ENCODE results near the gene SP1. TPM values are rescaled to one million over a fixed set of nuclear protein-coding genes. Genes with fewer than 3 reads are reported as not detected.
"Not testable (repeated sequence)": the region's sequence is repeated elsewhere in the genome, so short reads cannot be mapped to it uniquely, and the experiment has no call there.

The SP1 gene
- total and polyA plus RNA-seq, 9 of the 15 experiments (the other 6 are each of a cell fraction or from before 2014, with no cell fraction given), result 8.0 to 65.5 (median 41.6) TPM

DNA sequence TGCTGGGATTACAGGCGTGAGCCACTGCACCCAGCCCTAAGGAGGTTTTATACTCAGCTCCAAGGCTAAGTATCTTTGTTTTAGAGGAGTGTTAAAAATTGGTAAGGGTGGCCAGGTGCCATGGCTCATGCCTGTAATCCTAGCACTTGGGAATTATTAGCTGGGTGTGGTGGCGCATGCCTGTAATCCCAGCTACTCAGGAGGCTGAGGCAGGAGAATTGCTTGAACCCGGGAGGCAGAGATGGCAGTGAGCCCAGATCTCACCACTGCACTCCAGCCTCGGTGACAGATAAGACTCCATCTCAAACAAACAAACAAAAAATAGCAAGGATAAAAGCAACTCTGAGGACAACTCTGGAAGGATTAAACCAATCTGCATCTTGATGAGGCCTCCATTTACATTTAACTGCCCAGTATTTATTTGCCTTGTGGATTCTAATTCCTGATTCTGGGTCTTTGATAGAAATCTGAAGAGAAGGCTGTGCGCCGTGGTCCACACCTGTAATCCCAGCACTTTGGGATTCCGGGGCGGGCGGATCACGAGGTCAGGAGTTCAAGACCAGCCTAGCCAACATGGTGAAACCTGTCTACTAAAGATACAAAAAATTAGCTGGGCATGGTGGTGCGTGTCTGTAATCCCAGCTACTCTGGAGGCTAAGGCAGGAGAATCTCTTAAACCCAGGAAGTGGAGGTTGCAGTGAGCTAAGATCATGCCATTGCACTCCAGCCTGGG lies 64.8 kb downstream of the SP1 start:
- H4K20me1 ChIP-seq (replicated peaks; ENCODE audit: control insufficient read depth, insufficient read depth, low read length); CTCF ChIA-PET (ENCODE audit: low intra/inter-chr PET ratio); H3K9me1 ChIP-seq (ENCODE audit: control insufficient read depth, insufficient read depth, low read length); DNase-seq (ENCODE audit: extremely low read depth in 1 of 4, low spot score in 3 of 4); H3K9me3 ChIP-seq (replicated peaks; ENCODE audit: control insufficient read depth, insufficient read depth, low read depth, low read length); H3K27ac ChIP-seq (ENCODE audit: extremely low read depth, low read depth, low read length); H3K27me3 ChIP-seq (ENCODE audit: control insufficient read depth in 2 of 2, insufficient read depth in 2 of 2, low read length in 2 of 2); in situ Hi-C loops (cut with MboI); intact Hi-C loops (cut with micrococcal nuclease); H3K4me3 ChIP-seq; H2AFZ ChIP-seq (ENCODE audit: low read depth, low read length); BruUV-seq (replicated peaks); ATAC-seq; FAIRE-seq: not testable (repeated sequence)
- Histone ChIP-seq H3K79me2 (ENCODE audit: control insufficient read depth, insufficient read depth, low read length) (peaks cover 36% of the 10 kb centered on the region), H3K9ac (ENCODE audit: insufficient read depth in 1 of 2, low read depth in 2 of 2, low read length in 2 of 2) (peak overlapping the region in 1 of 2 experiments; percentile 61; a peak in 1 of 4 replicates), H3K4me2 (ENCODE audit: insufficient read depth, low read length) (peak overlapping the region; percentile 34; the same call in 1 of the 2 replicates), H3K36me3 (ENCODE audit: control insufficient read depth, insufficient read depth, low read length) (peaks cover 40% of the 10 kb centered on the region; the same call in 2 of the 3 replicates), H3K4me1 (replicated peaks in 1 of 2; ENCODE audit: control insufficient read depth in 2 of 2, insufficient read depth in 2 of 2, low read length in 2 of 2) (peaks cover 16 to 25% of the 10 kb centered on the region in 2 experiments; a peak in 4 of 5 replicates)
- WGBS (ENCODE audit: insufficient coverage, low coverage, missing lambda C conversion rate), result 68% methylated on average over 11 of the region's 11 CpGs
- POLR2A ChIA-PET, result interaction anchor here (0.7 to 0.8 kb wide), 2 partner anchors 8 to 78 kb away, joined by 3 to 4 read pairs; no protein-coding TSS in a partner anchor
- TF ChIP-seq CBFA2T3 (IDR thresholded peaks at IDR 0.05), result peak; percentile 19; the same call in 1 of the 2 replicates
- peak; percentile 40; the same call in 1 of the 2 replicates for TF ChIP-seq PHF21A (IDR thresholded peaks at IDR 0.05; ENCODE audit: borderline replicate concordance, low read depth)
- 0 out of 2 replicates have a peak, but pooled peaks have one; percentile 24 for TF ChIP-seq ARID1B (IDR thresholded peaks at IDR 0.05)
- peak; percentile 68 for TF ChIP-seq NFIC (IDR thresholded peaks at IDR 0.05)

DNA sequence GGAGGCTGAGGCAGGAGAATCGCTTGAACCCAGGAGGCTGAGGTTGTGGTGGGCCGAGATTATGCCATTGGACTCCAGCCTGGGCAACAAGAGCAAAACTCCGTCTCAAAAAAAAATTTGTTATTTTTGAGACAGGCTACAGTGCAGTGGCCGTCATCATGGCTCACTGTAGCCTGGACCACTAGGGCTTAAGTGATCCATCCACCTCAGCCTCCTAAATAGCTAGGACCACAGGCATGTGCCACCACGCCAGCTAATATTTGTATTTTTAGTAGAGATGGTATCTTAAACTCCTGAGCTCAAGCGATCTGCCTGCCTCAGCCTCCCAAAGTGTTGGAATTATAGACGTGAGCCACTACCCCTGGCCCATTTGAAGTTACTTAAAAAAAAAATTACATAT lies 71.0 kb downstream of the SP1 start:
- BruUV-seq (replicated peaks), result no TSS peak
- Histone ChIP-seq H3K4me2 (ENCODE audit: insufficient read depth, low read length) (no peak overlapping the region), H3K27ac (ENCODE audit: extremely low read depth, low read depth, low read length) (no peak overlapping the region), H4K20me1 (replicated peaks; ENCODE audit: control insufficient read depth, insufficient read depth, low read length) (peaks cover 28% of the 10 kb centered on the region), H3K4me3 (no peak overlapping the region), H3K9me3 (replicated peaks; ENCODE audit: control insufficient read depth, insufficient read depth, low read depth, low read length) (no peaks in the 10 kb centered on the region), H3K9ac (ENCODE audit: insufficient read depth in 1 of 2, low read depth in 2 of 2, low read length in 2 of 2) (no peak overlapping the region), H3K36me3 (ENCODE audit: control insufficient read depth, insufficient read depth, low read length) (peaks cover 46% of the 10 kb centered on the region), H3K27me3 (ENCODE audit: control insufficient read depth in 2 of 2, insufficient read depth in 2 of 2, low read length in 2 of 2) (no peaks in the 10 kb centered on the region), H3K4me1 (replicated peaks in 1 of 2; ENCODE audit: control insufficient read depth in 2 of 2, insufficient read depth in 2 of 2, low read length in 2 of 2) (peaks cover 0 to 17% of the 10 kb centered on the region in 2 experiments; a peak in 3 of 5 replicates), H3K79me2 (ENCODE audit: control insufficient read depth, insufficient read depth, low read length) (peaks cover 38% of the 10 kb centered on the region), H3K9me1 (ENCODE audit: control insufficient read depth, insufficient read depth, low read length) (peaks cover 4% of the 10 kb centered on the region), H2AFZ (ENCODE audit: low read depth, low read length) (no peak overlapping the region)
- FAIRE-seq, result no peak
- WGBS (ENCODE audit: insufficient coverage, low coverage, missing lambda C conversion rate), result 57% methylated on average over 7 of the region's 7 CpGs
- in situ Hi-C loops (cut with MboI), result no loop called here
- ChIA-PET CTCF (ENCODE audit: low intra/inter-chr PET ratio) (no interaction called here), POLR2A (interaction anchor here (0.7 to 2.1 kb wide), 4 partner anchors 10 to 130 kb away, joined by 3 to 11 read pairs (median 3); partner anchors contain the start of gene PRR13)
- intact Hi-C loops (cut with micrococcal nuclease), result loop anchor here (1.0 kb wide), 1 partner anchor 99 kb away; no protein-coding TSS in a partner anchor
- ATAC-seq, result no peak
- no peak for DNase-seq (ENCODE audit: extremely low read depth in 1 of 4, low spot score in 3 of 4)
- no peak for TF ChIP-seq ZNF707 (CRISPR knock-in tag; conservative IDR thresholded peaks at IDR 0.05)
- TF ChIP-seq REST (IDR thresholded peaks at IDR 0.05; ENCODE audit: borderline replicate concordance), result no peak
- TF ChIP-seq REST (CRISPR knock-in tag; IDR thresholded peaks at IDR 0.05; ENCODE audit: low read depth), result no peak
